Ishikawa (cell line): ENCODE measurements around the gene CADPS.

Experiments used
- CEBPB ChIP-seq: IDR thresholded peaks from 2 replicates; pipeline ENCODE4 v1.6.1; 2012
- CREB1 ChIP-seq: IDR thresholded peaks from 2 replicates; pipeline ENCODE4 v1.6.1; 2012; ENCODE audit warnings: low read depth
- EP300 ChIP-seq: IDR thresholded peaks from 2 replicates; pipeline ENCODE4 v1.6.1; 2012; ENCODE audit warnings: borderline replicate concordance
- MAX ChIP-seq: IDR thresholded peaks from 2 replicates; pipeline ENCODE4 v1.6.1; 2012
- RAD21 ChIP-seq: IDR thresholded peaks from 2 replicates; pipeline ENCODE4 v1.6.1; 2012; ENCODE audit warnings: low read depth
- TAF1 ChIP-seq: IDR thresholded peaks from 2 replicates; pipeline ENCODE4 v1.6.1; 2012; ENCODE audit warnings: low read depth, mild to moderate bottlenecking
- TEAD4 ChIP-seq: IDR thresholded peaks from 2 replicates; pipeline ENCODE4 v1.6.1; 2012

- TF ChIP-seq EP300 (no peak), TAF1 (no peak), TEAD4 (no peak), CREB1 (no peak), MAX (no peak), RAD21 (no peak), CEBPB (no peak)
These were observed 267.8 kb downstream of the CADPS start for GRCh38 chr3:62607287-62608029.
